Spleen (tissue), 11 donors: ENCODE measurements around the gene TWIST2. TPM values are rescaled to one million over a fixed set of nuclear protein-coding genes. Genes with fewer than 3 reads are reported as not detected.

Source experiments
- DNase-seq: peaks from one replicate; pipeline ENCODE4 v3.0.0-alpha.2; 2020
- H3K27ac ChIP-seq, 8 donors: fragments of 200-600 bp; sonication (generic) in 7 of 8; 1 replicate in 4 of 8; 2 replicates in 4 of 8; pipeline versions ENCODE4 v1.5.0 to v1.8.0; 2016 to 2021; ENCODE audit warnings: inconsistent platforms in 4 of 8, mild to moderate bottlenecking in 4 of 8, moderate library complexity in 1 of 8
- H3K27me3 ChIP-seq, 7 donors: fragments of 200-600 bp; sonication (generic) in 6 of 7; replicated peaks in 1 of 7; 1 replicate in 4 of 7; 2 replicates in 3 of 7; pipeline versions ENCODE4 v1.5.0 to v1.8.0; 2016 to 2021; ENCODE audit warnings: inconsistent platforms in 3 of 7, mild to moderate bottlenecking in 1 of 7
- H3K36me3 ChIP-seq, 6 donors: fragments of 200-600 bp; sonication (generic) in 5 of 6; 1 replicate in 4 of 6; 2 replicates in 2 of 6; pipeline versions ENCODE4 v1.5.0 to v1.8.0; 2016 to 2021; ENCODE audit warnings: inconsistent platforms in 2 of 6
- H3K4me1 ChIP-seq, 6 donors: fragments of 200-600 bp; sonication (generic) in 5 of 6; 1 replicate in 3 of 6; 2 replicates in 3 of 6; pipeline versions ENCODE4 v1.5.0 to v1.8.0; 2016 to 2021; ENCODE audit warnings: inconsistent platforms in 3 of 6
- H3K4me3 ChIP-seq, 8 donors: fragments of 200-600 bp; sonication (generic) in 7 of 8; 1 replicate in 4 of 8; 2 replicates in 4 of 8; pipeline versions ENCODE4 v1.5.0 to v1.8.0; 2016 to 2021; ENCODE audit warnings: inconsistent platforms in 4 of 8, mild to moderate bottlenecking in 4 of 8, moderate library complexity in 2 of 8
- H3K9me3 ChIP-seq, 8 donors: fragments of 200-600 bp; sonication (generic) in 7 of 8; 1 replicate in 4 of 8; 2 replicates in 4 of 8; pipeline versions ENCODE4 v1.5.0 to v1.8.0; 2016 to 2021; ENCODE audit warnings: inconsistent platforms in 4 of 8
- POLR2A ChIP-seq, 3 donors: fragments of 450-650 bp; IDR thresholded peaks; one replicate each; pipeline ENCODE4 v1.5.1; 2017; ENCODE audit warnings: antibody characterized with exemption in 3 of 3, mild to moderate bottlenecking in 1 of 3
- POLR2AphosphoS5 ChIP-seq, 3 donors: sonication (generic); formaldehyde crosslinking; IDR thresholded peaks; one replicate each; pipeline ENCODE4 v1.5.1; 2017; ENCODE audit warnings: antibody characterized with exemption in 3 of 3
- WGBS, 5 donors: extraction: QIAGEN DNeasy Blood & Tissue Kit in 3 of 5; methylation state at CpG; one replicate each; pipeline versions ENCODE4 v1.1.5 to v1.1.7; 2013 to 2018; 5-methylcytosine and 5-hydroxymethylcytosine counted together
- intact Hi-C: fragments of 100-400 bp; cut with DNase I; formaldehyde crosslinking; loops from one replicate; pipeline ENCODE4 v1.15.0; 2023; ENCODE audit warnings: low total_unique reads
- polyA plus RNA-seq, 3 donors: library from polyadenylated mRNA; stranded (reverse); fragments of 200-250 nt; gene quantifications; one replicate each; pipeline ENCODE4 v1.2.1, GENCODE V29; 2013
- total RNA-seq, 7 donors: library from RNA; depleted of rRNA in 3 of 7; stranded (reverse); fragments of >200 nt in 3 of 7; fragmentation: NEBNext Ultra II Directional in 4 of 7; extraction: Animal tissue kit (Norgen Biotek cat#: 25700) in 4 of 7; gene quantifications; one replicate each; pipeline versions ENCODE4 v1.1.0 to v1.2.1, GENCODE V29; 2016 to 2021
- TF ChIP-seq, protein P1 (sequence below), 11 experiments: fragments of 200-600 bp in 7 of 11; fragments of 450-650 bp in 4 of 11; sonication (generic) in 4 of 11; IDR thresholded peaks in 8 of 11; conservative IDR thresholded peaks in 3 of 11; 1 replicate in 7 of 11; 2 replicates in 4 of 11; pipeline versions ENCODE4 v1.4.0 to v1.8.0; 2016 to 2021; ENCODE audit warnings: antibody characterized with exemption in 11 of 11, inconsistent platforms in 4 of 11, mild to moderate bottlenecking in 1 of 11
- donor health status: healthy with polysubstance abuse.
- donor health status: DM: no; HTN: no; CAD: no; lungs with moderate emphysema.
- donor health status: DM: no; HTN: no; CAD: no.
- donor health status: Bipolar disorder and iron deficiency.
- donor health status: healthy.
- donor health status: DM: no; HTN: no; CAD: no.
- donor health status: DM: yes; HTN: yes; CAD: no.

TWIST2 gene
- total and polyA plus RNA-seq, 10 donors: 1.7 to 9.0 (median 2.4) TPM

DNA sequence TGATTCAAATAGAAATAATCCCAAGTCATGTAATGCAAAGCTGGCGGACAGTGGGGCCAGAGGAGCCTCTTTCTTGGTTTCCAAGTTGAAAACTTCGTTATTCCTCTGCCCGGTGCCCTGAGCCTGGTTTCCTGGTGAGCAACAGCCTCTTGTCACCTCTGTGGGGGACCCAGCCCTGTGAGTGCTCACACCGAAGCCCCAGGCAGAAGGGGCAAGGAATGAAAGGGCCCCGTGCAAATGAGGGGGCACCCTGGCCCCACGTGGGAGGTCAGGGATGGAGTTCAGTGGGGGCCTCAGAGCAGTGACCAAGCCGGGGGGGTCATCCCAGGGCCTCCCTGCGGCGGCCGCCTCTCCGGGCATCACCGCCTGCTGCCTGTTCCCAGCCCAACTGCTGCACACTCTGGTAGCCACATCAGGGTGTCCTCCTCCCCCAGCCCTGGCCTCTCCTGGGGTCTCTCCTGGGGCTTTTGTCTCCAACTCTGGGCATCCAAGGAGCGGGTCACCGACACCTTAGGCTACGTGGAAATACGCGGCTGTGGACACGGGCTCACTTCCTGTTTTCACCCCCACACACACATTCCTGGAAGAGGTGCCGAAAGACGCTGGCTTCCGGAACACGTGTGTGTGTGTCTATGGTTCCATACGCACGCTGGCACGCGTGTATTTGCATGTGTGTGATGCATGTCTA, 64.5 kb downstream of the TWIST2 start:
- 76 to 80% (median 79%) methylated on average over 24 to 26 of the region's 26 CpGs for WGBS, 5 donors
- H3K36me3 ChIP-seq: no peaks in the 10 kb centered on the region
- H3K27me3 ChIP-seq: peaks cover 0 to 46% (median 0%) of the 10 kb centered on the region in 7 donors
- no peak overlapping the region for H3K4me3 ChIP-seq
- TF ChIP-seq POLR2AphosphoS5 (IDR thresholded peaks at IDR 0.05): no peak
- TF ChIP-seq, protein P1, sequence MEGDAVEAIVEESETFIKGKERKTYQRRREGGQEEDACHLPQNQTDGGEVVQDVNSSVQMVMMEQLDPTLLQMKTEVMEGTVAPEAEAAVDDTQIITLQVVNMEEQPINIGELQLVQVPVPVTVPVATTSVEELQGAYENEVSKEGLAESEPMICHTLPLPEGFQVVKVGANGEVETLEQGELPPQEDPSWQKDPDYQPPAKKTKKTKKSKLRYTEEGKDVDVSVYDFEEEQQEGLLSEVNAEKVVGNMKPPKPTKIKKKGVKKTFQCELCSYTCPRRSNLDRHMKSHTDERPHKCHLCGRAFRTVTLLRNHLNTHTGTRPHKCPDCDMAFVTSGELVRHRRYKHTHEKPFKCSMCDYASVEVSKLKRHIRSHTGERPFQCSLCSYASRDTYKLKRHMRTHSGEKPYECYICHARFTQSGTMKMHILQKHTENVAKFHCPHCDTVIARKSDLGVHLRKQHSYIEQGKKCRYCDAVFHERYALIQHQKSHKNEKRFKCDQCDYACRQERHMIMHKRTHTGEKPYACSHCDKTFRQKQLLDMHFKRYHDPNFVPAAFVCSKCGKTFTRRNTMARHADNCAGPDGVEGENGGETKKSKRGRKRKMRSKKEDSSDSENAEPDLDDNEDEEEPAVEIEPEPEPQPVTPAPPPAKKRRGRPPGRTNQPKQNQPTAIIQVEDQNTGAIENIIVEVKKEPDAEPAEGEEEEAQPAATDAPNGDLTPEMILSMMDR (IDR thresholded peaks at IDR 0.05 in 8 of 11, conservative IDR thresholded peaks at IDR 0.05 in 3 of 11): no peak
- TF ChIP-seq POLR2A (IDR thresholded peaks at IDR 0.05): no peak
- DNase-seq: peak; percentile 59
- intact Hi-C loops: no loop called here
- no peaks in the 10 kb centered on the region for H3K4me1 ChIP-seq
- H3K9me3 ChIP-seq: no peaks in the 10 kb centered on the region
- no peak overlapping the region for H3K27ac ChIP-seq

DNA sequence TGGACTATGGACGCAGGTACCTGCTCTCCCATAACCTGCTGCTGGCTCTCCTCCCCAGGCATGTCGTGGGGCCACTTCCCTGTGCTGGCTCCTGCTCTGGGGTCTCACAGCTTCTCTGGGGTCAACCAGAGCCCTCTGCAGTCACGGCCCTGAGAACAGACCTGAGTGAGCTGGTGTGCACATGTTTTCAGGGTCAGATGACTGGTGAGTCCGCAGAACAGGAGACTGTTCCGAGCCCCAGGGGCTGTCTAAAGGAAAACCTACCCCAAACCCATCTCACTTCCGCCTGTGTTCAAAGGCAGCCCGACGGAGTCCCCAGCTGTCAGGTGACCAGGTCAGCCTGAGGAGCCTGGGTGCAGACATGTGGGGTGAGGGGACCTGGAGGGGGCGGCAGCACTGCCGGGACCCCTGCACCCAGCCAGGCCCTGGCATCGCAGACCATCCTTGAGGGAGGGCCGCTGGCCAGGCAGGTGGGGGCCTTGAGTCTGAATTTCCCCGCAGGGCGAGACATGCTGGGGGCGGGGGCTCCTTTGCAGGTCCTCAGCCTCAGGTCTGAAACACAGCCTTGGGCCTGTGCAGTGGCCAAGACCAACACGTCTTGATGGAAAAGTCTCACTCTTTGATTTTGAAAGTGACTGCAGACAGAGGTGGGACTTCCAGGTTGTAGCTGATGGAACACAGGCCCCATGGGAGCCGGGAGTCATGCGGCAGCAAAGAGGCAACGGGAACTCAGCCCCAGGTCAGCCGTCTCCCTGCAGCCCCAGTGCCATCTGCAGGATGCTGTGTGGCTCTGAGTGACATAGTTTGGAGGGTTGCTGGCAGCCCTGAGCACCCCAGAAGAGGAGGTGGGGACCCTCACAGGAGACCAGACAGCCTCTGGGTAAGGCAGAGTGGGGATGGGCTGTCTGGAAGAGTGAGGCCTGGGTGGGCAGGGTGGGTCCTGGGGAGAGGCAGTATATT, 65.3 kb downstream of the TWIST2 start:
- no peaks in the 10 kb centered on the region for H3K36me3 ChIP-seq
- peaks cover 0 to 49% (median 0%) of the 10 kb centered on the region in 7 donors for H3K27me3 ChIP-seq
- H3K4me1 ChIP-seq: no peaks in the 10 kb centered on the region
- no peaks in the 10 kb centered on the region for H3K9me3 ChIP-seq
- DNase-seq: peak; percentile 61
- 78 to 86% (median 81%) methylated on average over 7 to 20 of the region's 20 CpGs for WGBS, 5 donors
- TF ChIP-seq, protein P1 (IDR thresholded peaks at IDR 0.05 in 8 of 11, conservative IDR thresholded peaks at IDR 0.05 in 3 of 11): no peak
- TF ChIP-seq POLR2AphosphoS5 (IDR thresholded peaks at IDR 0.05): no peak
- TF ChIP-seq POLR2A (IDR thresholded peaks at IDR 0.05): no peak
- H3K4me3 ChIP-seq: no peak overlapping the region
- H3K27ac ChIP-seq: no peak overlapping the region
- intact Hi-C loops: no loop called here

DNA sequence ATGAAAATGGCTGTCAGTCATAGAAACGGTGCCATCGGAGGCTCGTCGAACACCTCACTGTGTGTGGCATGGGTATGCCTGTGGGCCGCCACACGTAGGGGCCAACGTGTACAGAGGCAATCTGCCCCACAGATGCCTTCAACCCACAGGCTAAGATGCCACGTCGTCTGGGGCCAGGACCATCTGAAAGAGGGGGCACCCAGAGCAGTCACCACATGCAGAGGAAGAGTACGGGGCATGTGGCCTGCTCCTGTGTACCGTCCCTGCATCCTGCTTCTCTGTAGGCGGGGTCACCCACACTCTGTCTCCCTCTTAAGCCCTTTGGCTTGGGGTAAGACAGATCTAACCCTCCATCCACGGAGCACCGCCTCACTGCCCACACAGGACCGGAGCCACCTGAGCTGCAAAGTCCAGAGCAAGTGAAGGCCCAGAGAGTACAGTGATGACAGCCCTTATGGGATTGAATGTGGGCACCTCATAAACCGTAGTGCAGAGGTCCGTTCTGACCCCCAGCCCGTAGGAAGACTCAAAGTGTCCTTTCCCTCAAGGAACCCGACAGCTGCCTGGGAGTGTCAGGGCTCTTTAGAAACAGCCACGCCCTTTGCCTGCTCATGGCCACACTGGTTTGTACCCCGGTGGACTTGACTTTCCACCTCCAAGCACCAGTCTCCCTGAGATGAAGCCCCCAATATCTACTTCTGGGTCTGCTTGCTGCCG, 66.2 kb downstream of the TWIST2 start:
- intact Hi-C loops: no loop called here
- no peak overlapping the region for H3K4me3 ChIP-seq
- peaks cover 0 to 50% (median 0%) of the 10 kb centered on the region in 7 donors for H3K27me3 ChIP-seq
- no peaks in the 10 kb centered on the region for H3K9me3 ChIP-seq
- H3K27ac ChIP-seq: no peak overlapping the region
- DNase-seq: peak; percentile 60
- no peaks in the 10 kb centered on the region for H3K4me1 ChIP-seq
- WGBS, 5 donors: 82 to 90% (median 88%) methylated on average over 18 to 22 of the region's 22 CpGs
- TF ChIP-seq POLR2A (IDR thresholded peaks at IDR 0.05) (no peak), POLR2AphosphoS5 (IDR thresholded peaks at IDR 0.05) (no peak)
- TF ChIP-seq, protein P1 (IDR thresholded peaks at IDR 0.05 in 8 of 11, conservative IDR thresholded peaks at IDR 0.05 in 3 of 11): no peak
- H3K36me3 ChIP-seq: no peaks in the 10 kb centered on the region
